KMS-11 (cell line): ENCODE results near the gene TET2.
A peak's percentile ranks its signal among the peaks of the same experiment; 100 is the strongest.

Source experiments
- H2AFZ ChIP-seq: fragments of 200-600 bp; sonication (generic); 2 replicates; pipeline ENCODE4 v1.6.1; 2016; ENCODE audit warnings: antibody characterized with exemption, mixed run types, low read depth
- H3K27ac ChIP-seq: fragments of 200-600 bp; sonication (generic); 2 replicates; pipeline ENCODE4 v1.6.1; 2016; ENCODE audit warnings: mild to moderate bottlenecking, mixed run types
- H3K27me3 ChIP-seq: fragments of 200-600 bp; sonication (generic); 2 replicates; pipeline ENCODE4 v1.6.1; 2017; ENCODE audit warnings: mild to moderate bottlenecking, low read depth, mixed run types, moderate library complexity; ENCODE audit not compliant: insufficient read depth
- H3K36me3 ChIP-seq: fragments of 200-600 bp; sonication (generic); 2 replicates; pipeline ENCODE4 v1.6.1; 2017; ENCODE audit warnings: mild to moderate bottlenecking, mixed run types; ENCODE audit not compliant: insufficient read depth
- H3K4me1 ChIP-seq: fragments of 200-600 bp; sonication (generic); 2 replicates; pipeline ENCODE4 v1.6.1; 2016; ENCODE audit warnings: mild to moderate bottlenecking, low read depth, mixed run types; ENCODE audit not compliant: poor library complexity, severe bottlenecking
- H3K4me2 ChIP-seq: fragments of 200-600 bp; sonication (generic); 2 replicates; pipeline ENCODE4 v1.7.0; 2016; ENCODE audit warnings: mild to moderate bottlenecking, mixed run types
- H3K4me3 ChIP-seq: fragments of 200-600 bp; sonication (generic); IDR thresholded peaks from 2 replicates; pipeline ENCODE4 v1.6.1; 2017; ENCODE audit warnings: low read depth, low read length, mixed read lengths; ENCODE audit not compliant: insufficient read depth
- H3K79me2 ChIP-seq: fragments of 200-600 bp; sonication (generic); 2 replicates; pipeline ENCODE4 v1.6.1; 2016; ENCODE audit warnings: low read depth, mixed run types; ENCODE audit not compliant: insufficient read depth
- H3K9ac ChIP-seq: fragments of 200-600 bp; sonication (generic); 2 replicates; pipeline ENCODE4 v1.6.1; 2016; ENCODE audit warnings: mild to moderate bottlenecking, mixed run types
- H4K20me1 ChIP-seq: fragments of 200-600 bp; sonication (generic); 2 replicates; pipeline ENCODE4 v1.6.1; 2016; ENCODE audit warnings: mild to moderate bottlenecking, mixed run types; ENCODE audit not compliant: insufficient read depth
- CTCF ChIP-seq: fragments of 200-600 bp; sonication (generic); conservative IDR thresholded peaks from 2 replicates; pipeline ENCODE4 v1.6.1; 2017; ENCODE audit warnings: low read depth, mild to moderate bottlenecking, antibody characterized with exemption, low read length, moderate library complexity, mixed read lengths

Gene TET2

GRCh38 chr4:105146276-105147015 is at the start of gene TET2:
TET2 (plus strand) TSS chr4:105146876; CDS start chr4:105233943, 87,067 bp downstream.
- Histone ChIP-seq H3K4me1 (peaks cover 29% of the 10 kb centered on the region), H3K27ac (peak within 1 kb of the TSS; percentile 88), H3K4me2 (peak within 1 kb of the TSS; percentile 77), H3K9ac (peak within 1 kb of the TSS; percentile 98), H2AFZ (peak within 1 kb of the TSS; percentile 99), H4K20me1 (no peaks in the 10 kb centered on the region), H3K27me3 (no peaks in the 10 kb centered on the region), H3K79me2 (peaks cover 38% of the 10 kb centered on the region; the same call in 1 of the 2 replicates), H3K36me3 (no peaks in the 10 kb centered on the region), H3K4me3 (no peak within 1 kb of the TSS)
- no peak for TF ChIP-seq CTCF

- H3K79me2 ChIP-seq, result no peaks in the 10 kb centered on the region
- no peaks in the 10 kb centered on the region for H3K36me3 ChIP-seq
- H3K9ac ChIP-seq, result no peak overlapping the region
- no peak overlapping the region for H3K4me3 ChIP-seq
- no peaks in the 10 kb centered on the region for H3K27me3 ChIP-seq
- no peak for TF ChIP-seq CTCF
- H3K4me1 ChIP-seq, result no peaks in the 10 kb centered on the region
- H2AFZ ChIP-seq, result no peak overlapping the region
- H4K20me1 ChIP-seq, result no peaks in the 10 kb centered on the region
- H3K27ac ChIP-seq, result no peak overlapping the region
- no peak overlapping the region for H3K4me2 ChIP-seq
Measured at GRCh38 chr4:105102016-105102415, 44.7 kb upstream of the TET2 start.

- H3K4me2 ChIP-seq, result no peak overlapping the region
- H3K27me3 ChIP-seq, result no peaks in the 10 kb centered on the region
- TF ChIP-seq CTCF, result no peak
Measured at GRCh38 chr4:105106426-105106825, 40.2 kb upstream of the TET2 start.

GRCh38 chr4:105107095-105107856 is 39.4 kb upstream of the TET2 start:
- H3K4me1 ChIP-seq, result no peaks in the 10 kb centered on the region
- no peak overlapping the region for H3K4me3 ChIP-seq
- H3K4me2 ChIP-seq, result no peak overlapping the region
- H3K27me3 ChIP-seq, result no peaks in the 10 kb centered on the region
- no peaks in the 10 kb centered on the region for H3K79me2 ChIP-seq
- H3K9ac ChIP-seq, result no peak overlapping the region
- H2AFZ ChIP-seq, result no peak overlapping the region
- H3K27ac ChIP-seq, result no peak overlapping the region
- TF ChIP-seq CTCF, result no peak
- H4K20me1 ChIP-seq, result no peaks in the 10 kb centered on the region
- H3K36me3 ChIP-seq, result no peaks in the 10 kb centered on the region

More at GRCh38 chr4:105106426-105106825, 40.2 kb upstream of the TET2 start:
- no peaks in the 10 kb centered on the region for H4K20me1 ChIP-seq
- no peaks in the 10 kb centered on the region for H3K79me2 ChIP-seq
- no peak overlapping the region for H3K27ac ChIP-seq
- H3K4me1 ChIP-seq, result no peaks in the 10 kb centered on the region
- no peak overlapping the region for H2AFZ ChIP-seq
- no peak overlapping the region for H3K9ac ChIP-seq
- no peaks in the 10 kb centered on the region for H3K36me3 ChIP-seq
- no peak overlapping the region for H3K4me3 ChIP-seq
